SW 1271 (cell line): ENCODE measurements around the gene RAD51B.
A peak's percentile ranks its signal among the peaks of the same experiment; 100 is the strongest.

ENCODE experiments used
- DNase-seq, 2 experiments: peaks; one replicate each; lab custom pipeline; 2025; lab: John Stamatoyannopoulos, UW

RAD51B gene

GRCh38 chr14:68145539-68145938 lies 326.0 kb downstream of the RAD51B start:
- DNase-seq = peak in 1 of 2 experiments; percentile 7

GRCh38 chr14:68146818-68147217 lies 327.2 kb downstream of the RAD51B start:
- peak; percentile 73 to 96 for DNase-seq

GRCh38 chr14:68147303-68147702 lies 327.7 kb downstream of the RAD51B start:
- DNase-seq = peak in 1 of 2 experiments; percentile 78

GRCh38 chr14:68148276-68148675 lies 328.7 kb downstream of the RAD51B start:
- peak in 1 of 2 experiments; percentile 20 for DNase-seq

- no peak for DNase-seq
Observed at GRCh38 chr14:68148763-68149162, 329.2 kb downstream of the RAD51B start.

- no peak for DNase-seq
Observed at GRCh38 chr14:68153275-68153674, 333.7 kb downstream of the RAD51B start.

GRCh38 chr14:68154275-68154674 lies 334.7 kb downstream of the RAD51B start:
- DNase-seq = no peak

- DNase-seq = no peak
Observed at GRCh38 chr14:68157971-68158371, 338.4 kb downstream of the RAD51B start.

- no peak for DNase-seq
Observed at GRCh38 chr14:68158640-68159039, 339.1 kb downstream of the RAD51B start.

- no peak for DNase-seq
Observed at GRCh38 chr14:68159701-68160633, 340.4 kb downstream of the RAD51B start.

GRCh38 chr14:68160779-68161546 lies 341.4 kb downstream of the RAD51B start:
- no peak for DNase-seq

GRCh38 chr14:68162887-68163286 lies 343.3 kb downstream of the RAD51B start:
- no peak for DNase-seq

GRCh38 chr14:68164711-68165113 lies 345.1 kb downstream of the RAD51B start:
- DNase-seq = no peak

- no peak for DNase-seq
Observed at GRCh38 chr14:68165274-68165843, 345.8 kb downstream of the RAD51B start.

GRCh38 chr14:68166731-68167382 lies 347.3 kb downstream of the RAD51B start:
- DNase-seq = no peak

GRCh38 chr14:68167383-68168087 lies 348.0 kb downstream of the RAD51B start:
- no peak for DNase-seq

- DNase-seq = no peak
Observed at GRCh38 chr14:68168460-68169109, 349.0 kb downstream of the RAD51B start.

GRCh38 chr14:68172216-68172615 lies 352.6 kb downstream of the RAD51B start:
- no peak for DNase-seq

- no peak for DNase-seq
Observed at GRCh38 chr14:68172627-68173026, 353.0 kb downstream of the RAD51B start.

GRCh38 chr14:68173227-68173972 lies 353.8 kb downstream of the RAD51B start:
- DNase-seq = no peak
